ENCODE measurements around the gene INHBA.
A peak's percentile ranks its signal among the peaks of the same experiment; 100 is the strongest.

Gene INHBA

GRCh38 chr7:41711283-41712064, 8.6 kb upstream of the INHBA start:
- DNase-seq (ENCODE audit: extremely low read depth in 1 of 2, low read depth in 1 of 2), result no peak

DNA sequence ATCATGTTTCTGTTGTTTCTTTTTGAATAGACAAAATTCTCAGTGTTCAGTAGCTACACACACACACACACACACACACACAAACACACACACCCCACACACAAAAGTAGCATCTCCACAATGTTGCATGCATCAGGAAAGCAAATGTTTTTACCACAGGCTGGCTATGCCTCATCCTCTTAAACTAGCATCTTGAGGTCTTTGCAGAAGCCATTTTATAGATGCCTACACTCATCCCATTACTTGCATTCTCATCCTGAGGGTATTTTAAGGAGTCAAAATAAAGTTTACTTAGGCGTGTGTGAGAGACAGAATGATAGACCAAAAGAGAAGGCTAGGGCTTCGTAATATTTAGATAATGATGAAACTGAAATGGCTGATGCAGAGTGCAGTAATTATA, 7.9 kb upstream of the INHBA start:
- no peak for DNase-seq (ENCODE audit: extremely low read depth in 1 of 2, low read depth in 1 of 2)

GRCh38 chr7:41709621-41710020, 6.7 kb upstream of the INHBA start:
- no peak for DNase-seq (ENCODE audit: extremely low read depth in 1 of 2, low read depth in 1 of 2)

GRCh38 chr7:41708581-41709358, 5.9 kb upstream of the INHBA start:
- DNase-seq (ENCODE audit: extremely low read depth in 1 of 2, low read depth in 1 of 2), result no peak

GRCh38 chr7:41706228-41706930, 3.5 kb upstream of the INHBA start:
- DNase-seq (ENCODE audit: extremely low read depth in 1 of 2, low read depth in 1 of 2), result no peak

GRCh38 chr7:41705109-41705901, 2.4 kb upstream of the INHBA start:
- DNase-seq (ENCODE audit: extremely low read depth in 1 of 2, low read depth in 1 of 2), result peak in 1 of 2 donors; percentile 12

GRCh38 chr7:41701068-41701941, 1.6 kb downstream of the INHBA start:
- DNase-seq (ENCODE audit: extremely low read depth in 1 of 2, low read depth in 1 of 2), result no peak

GRCh38 chr7:41700044-41700471, 2.8 kb downstream of the INHBA start:
- DNase-seq (ENCODE audit: extremely low read depth in 1 of 2, low read depth in 1 of 2), result no peak

- DNase-seq (ENCODE audit: extremely low read depth in 1 of 2, low read depth in 1 of 2), result no peak
Observed at GRCh38 chr7:41699516-41699915, 3.4 kb downstream of the INHBA start.

GRCh38 chr7:41698726-41699125, 4.2 kb downstream of the INHBA start:
- DNase-seq (ENCODE audit: extremely low read depth in 1 of 2, low read depth in 1 of 2), result no peak

DNA sequence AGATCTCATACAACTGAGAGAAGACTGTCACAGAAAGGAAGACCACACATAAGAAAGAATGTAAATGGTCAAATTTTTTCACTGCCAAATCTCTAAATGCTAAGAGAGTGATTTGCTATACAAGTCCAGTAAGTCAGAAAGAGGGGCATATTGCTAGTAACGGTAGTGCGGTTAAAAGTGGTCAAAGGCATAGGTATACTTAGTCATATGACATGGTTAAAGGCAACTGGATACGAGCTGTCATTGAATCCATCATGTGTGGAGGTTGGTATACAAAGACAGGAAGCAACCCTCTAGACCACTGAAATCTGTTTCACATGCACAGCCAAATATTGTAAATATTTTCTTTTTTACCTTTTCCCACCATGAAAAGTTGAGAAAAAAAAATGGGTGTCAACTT, 4.8 kb downstream of the INHBA start:
- no peak for DNase-seq (ENCODE audit: extremely low read depth in 1 of 2, low read depth in 1 of 2)

DNA sequence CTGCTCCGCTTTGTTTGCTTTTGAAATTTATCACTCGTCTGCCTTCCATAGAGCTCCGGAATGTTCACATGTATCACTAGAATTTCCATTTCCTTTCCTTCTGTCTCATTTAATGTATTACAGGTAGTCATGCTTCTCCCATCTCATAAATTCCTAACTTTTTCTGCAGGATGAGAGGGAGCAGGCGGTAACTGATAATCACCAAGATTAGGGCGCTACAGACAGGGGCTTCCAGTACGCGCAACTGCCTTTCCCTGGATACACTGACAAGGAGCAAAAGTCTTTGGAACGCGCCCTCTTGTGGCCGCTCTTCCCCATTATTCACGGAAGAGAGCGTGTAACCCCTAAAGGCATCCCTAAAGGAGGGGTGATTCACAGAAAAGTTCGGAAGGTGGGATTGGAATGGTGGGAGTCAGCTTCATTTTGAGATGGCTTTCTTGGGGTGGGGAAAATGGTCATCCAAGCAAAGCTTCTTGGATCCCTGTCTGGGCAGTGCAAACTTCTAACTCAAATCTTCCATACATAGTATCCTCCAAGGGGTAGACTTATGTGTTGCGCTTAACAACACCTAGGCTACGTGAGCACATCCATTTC, 6.5 kb downstream of the INHBA start:
- no peak for DNase-seq (ENCODE audit: extremely low read depth in 1 of 2, low read depth in 1 of 2)

- no peak for DNase-seq (ENCODE audit: extremely low read depth in 1 of 2, low read depth in 1 of 2)
Observed at GRCh38 chr7:41695661-41696322, 7.1 kb downstream of the INHBA start.

- DNase-seq (ENCODE audit: extremely low read depth in 1 of 2, low read depth in 1 of 2), result no peak
Observed at GRCh38 chr7:41694495-41694894, 8.4 kb downstream of the INHBA start.

- no peak for DNase-seq (ENCODE audit: extremely low read depth in 1 of 2, low read depth in 1 of 2)
Observed at GRCh38 chr7:41693150-41693997, 9.5 kb downstream of the INHBA start.

GRCh38 chr7:41692251-41692650, 10.6 kb downstream of the INHBA start:
- no peak for DNase-seq (ENCODE audit: extremely low read depth in 1 of 2, low read depth in 1 of 2)

DNA sequence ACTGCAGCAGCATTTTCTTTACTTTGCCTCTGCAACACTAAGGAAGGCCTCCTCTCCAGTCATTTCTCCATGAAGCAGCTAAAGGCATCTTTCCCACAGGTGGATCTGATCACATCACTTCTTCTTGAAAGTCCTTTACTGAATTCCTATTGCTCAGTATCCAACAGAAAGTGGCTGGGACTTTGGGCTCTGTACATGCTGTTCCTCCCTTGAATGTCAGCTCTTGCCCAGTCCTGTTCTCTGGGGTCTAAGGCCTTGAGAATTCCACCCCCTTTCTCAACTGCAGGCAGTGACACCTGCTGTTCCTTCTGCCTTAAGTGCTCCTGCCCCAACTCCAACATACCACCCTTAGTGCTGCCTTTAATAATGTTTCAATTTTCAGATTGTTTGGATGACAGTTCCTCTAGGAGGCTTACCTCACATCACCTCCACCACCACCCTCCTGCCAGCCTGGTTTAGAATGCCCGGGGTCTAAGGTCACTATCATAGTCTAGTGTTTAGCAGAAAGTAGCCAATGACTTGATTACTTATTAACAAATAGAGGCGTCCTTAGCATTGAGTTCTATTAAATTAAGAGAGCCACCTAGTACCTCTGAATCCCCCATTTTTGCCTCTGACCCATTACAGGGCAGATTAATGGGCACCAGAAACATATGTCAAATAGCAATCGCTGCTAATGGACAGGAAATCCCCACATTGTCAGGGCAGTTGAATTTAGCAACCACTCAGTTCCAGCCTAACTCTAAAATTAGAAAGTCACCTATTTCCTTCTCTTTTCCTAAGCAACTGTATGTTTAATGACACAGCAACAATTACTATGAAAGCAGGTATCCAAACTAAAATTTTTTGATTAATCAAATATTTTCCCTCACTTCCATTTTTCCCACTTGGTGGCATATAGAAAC, 11.4 kb downstream of the INHBA start:
- no peak for DNase-seq (ENCODE audit: extremely low read depth in 1 of 2, low read depth in 1 of 2)

Measured in activated CD8-positive, alpha-beta memory T cell treated with anti-CD3 and anti-CD28 coated beads for 1 hour (primary cell).